ENCODE data around the gene PDPK1. TPM values are rescaled to one million over a fixed set of nuclear protein-coding genes. Genes with fewer than 3 reads are reported as not detected.

Gene PDPK1
- total RNA-seq, result 10 to 100 TPM; 24.5 to 42.4 (median 34.7) TPM

DNA sequence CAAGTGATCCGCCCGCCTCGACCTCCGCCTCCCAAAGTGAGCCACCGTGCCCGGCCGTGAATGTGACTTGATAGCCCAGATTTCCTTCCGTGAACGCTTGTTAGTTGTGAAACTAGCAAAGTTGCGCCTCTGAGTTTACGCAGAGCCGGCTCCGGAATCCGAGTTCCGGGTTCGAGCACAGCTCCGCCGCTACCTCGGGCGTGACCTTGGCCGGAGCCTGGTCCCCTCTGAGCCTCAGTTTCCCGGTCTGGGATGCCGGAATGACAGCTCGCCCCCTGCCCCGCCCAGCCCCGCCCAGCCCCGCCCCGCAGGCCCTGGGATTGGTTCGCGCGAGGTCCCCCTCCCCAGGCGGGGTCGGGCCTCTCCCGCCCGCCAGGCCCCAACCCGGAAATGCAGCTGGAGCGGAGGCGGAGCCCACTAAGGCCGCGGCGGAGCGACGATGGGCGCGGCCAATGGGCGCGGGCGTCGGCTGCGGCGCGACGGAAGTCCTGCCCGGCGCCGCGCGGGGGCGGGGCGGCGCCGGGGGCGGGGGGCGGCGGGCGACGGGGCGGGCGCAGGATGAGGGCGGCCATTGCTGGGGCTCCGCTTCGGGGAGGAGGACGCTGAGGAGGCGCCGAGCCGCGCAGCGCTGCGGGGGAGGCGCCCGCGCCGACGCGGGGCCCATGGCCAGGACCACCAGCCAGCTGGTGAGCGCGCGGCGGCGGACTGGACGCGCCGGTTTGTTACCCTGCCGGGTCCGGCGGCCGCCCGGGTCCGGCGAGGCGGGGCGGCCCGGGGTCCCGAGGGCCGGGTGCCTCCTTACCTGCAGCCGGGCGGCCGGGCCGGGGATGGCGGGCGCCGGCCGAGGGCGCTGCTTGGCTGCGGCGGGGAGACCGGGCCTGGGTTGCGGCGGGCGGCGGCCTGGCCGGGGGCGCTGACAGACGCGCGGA lies at the start of gene PDPK1:
TSS of gene PDPK1 (plus strand) at position 571 of the 929 bp plus-strand sequence. CDS start at position 663, 92 bp downstream.
- Histone ChIP-seq H3K4me3 (peak within 1 kb of the TSS; percentile 52 to 81 (median 72)), H3K9me3 (no peaks in the 10 kb centered on the region), H3K4me1 (peaks cover 25 to 38% of the 10 kb centered on the region in 2 donors), H3K27ac (peak within 1 kb of the TSS; percentile 74 to 95 (median 92)), H3K36me3 (no peaks in the 10 kb centered on the region), H3K27me3 (no peaks in the 10 kb centered on the region)
- in situ Hi-C loops (cut with MboI; ENCODE audit: low sequenced_read_pairs in 4 of 4), result no loop called here
- ATAC-seq, result peak; percentile 79 to 86
- intact Hi-C loops (cut with DNase I; ENCODE audit: low total_unique reads), result loop anchor here (10.0 kb wide), 4 partner anchors 57 to 593 kb away; partner anchors contain the start of genes MSRB1 and ZNF598
- TF ChIP-seq POLR2A (IDR thresholded peaks at IDR 0.05), result peak; percentile 49 to 78
- TF ChIP-seq, protein P1, sequence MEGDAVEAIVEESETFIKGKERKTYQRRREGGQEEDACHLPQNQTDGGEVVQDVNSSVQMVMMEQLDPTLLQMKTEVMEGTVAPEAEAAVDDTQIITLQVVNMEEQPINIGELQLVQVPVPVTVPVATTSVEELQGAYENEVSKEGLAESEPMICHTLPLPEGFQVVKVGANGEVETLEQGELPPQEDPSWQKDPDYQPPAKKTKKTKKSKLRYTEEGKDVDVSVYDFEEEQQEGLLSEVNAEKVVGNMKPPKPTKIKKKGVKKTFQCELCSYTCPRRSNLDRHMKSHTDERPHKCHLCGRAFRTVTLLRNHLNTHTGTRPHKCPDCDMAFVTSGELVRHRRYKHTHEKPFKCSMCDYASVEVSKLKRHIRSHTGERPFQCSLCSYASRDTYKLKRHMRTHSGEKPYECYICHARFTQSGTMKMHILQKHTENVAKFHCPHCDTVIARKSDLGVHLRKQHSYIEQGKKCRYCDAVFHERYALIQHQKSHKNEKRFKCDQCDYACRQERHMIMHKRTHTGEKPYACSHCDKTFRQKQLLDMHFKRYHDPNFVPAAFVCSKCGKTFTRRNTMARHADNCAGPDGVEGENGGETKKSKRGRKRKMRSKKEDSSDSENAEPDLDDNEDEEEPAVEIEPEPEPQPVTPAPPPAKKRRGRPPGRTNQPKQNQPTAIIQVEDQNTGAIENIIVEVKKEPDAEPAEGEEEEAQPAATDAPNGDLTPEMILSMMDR (IDR thresholded peaks at IDR 0.05 in 4 of 5, conservative IDR thresholded peaks at IDR 0.05 in 1 of 5), result peak in 1 of 5 experiments; percentile 15
- peak; percentile 90 to 94 for DNase-seq

DNA sequence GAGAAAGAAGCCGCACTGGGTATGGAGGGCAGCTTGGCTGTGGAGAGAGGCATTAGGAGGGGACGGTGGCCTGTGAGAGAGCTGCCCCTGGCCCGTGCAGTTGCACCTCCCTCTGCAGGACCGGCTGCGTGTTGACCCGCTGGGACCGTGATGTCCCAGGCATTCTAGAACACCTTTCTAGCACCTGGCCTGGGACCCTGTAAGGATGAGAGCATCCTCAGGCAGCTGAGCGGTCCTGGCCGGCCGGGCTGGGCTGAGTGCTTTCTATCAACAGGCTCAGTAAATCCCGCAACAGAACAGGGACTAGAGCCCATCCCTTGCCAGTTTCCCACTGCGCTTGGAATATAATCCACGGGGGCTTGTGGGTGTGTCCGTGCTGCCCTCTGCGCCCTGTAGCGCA lies 48.2 kb upstream of the PDPK1 start:
- ATAC-seq (no peak), DNase-seq (no peak)
- Histone ChIP-seq H3K27me3 (no peaks in the 10 kb centered on the region), H3K9me3 (no peaks in the 10 kb centered on the region), H3K4me1 (peaks cover 9 to 27% of the 10 kb centered on the region in 2 donors), H3K4me3 (no peak overlapping the region), H3K36me3 (no peaks in the 10 kb centered on the region), H3K27ac (no peak overlapping the region)
- TF ChIP-seq, protein P1 (IDR thresholded peaks at IDR 0.05 in 4 of 5, conservative IDR thresholded peaks at IDR 0.05 in 1 of 5), result no peak
- no peak for TF ChIP-seq POLR2A (IDR thresholded peaks at IDR 0.05)
- intact Hi-C loops (cut with DNase I; ENCODE audit: low total_unique reads) (loop anchor here (10.0 kb wide), 1 partner anchor 65 kb away; the partner anchor contains the start of gene CCNF), in situ Hi-C loops (cut with MboI; ENCODE audit: low sequenced_read_pairs in 4 of 4) (loop anchor here in 1 of 4 donors (25.0 kb wide), 1 partner anchor 152 kb away; the partner anchor contains the start of gene ABCA3)

DNA sequence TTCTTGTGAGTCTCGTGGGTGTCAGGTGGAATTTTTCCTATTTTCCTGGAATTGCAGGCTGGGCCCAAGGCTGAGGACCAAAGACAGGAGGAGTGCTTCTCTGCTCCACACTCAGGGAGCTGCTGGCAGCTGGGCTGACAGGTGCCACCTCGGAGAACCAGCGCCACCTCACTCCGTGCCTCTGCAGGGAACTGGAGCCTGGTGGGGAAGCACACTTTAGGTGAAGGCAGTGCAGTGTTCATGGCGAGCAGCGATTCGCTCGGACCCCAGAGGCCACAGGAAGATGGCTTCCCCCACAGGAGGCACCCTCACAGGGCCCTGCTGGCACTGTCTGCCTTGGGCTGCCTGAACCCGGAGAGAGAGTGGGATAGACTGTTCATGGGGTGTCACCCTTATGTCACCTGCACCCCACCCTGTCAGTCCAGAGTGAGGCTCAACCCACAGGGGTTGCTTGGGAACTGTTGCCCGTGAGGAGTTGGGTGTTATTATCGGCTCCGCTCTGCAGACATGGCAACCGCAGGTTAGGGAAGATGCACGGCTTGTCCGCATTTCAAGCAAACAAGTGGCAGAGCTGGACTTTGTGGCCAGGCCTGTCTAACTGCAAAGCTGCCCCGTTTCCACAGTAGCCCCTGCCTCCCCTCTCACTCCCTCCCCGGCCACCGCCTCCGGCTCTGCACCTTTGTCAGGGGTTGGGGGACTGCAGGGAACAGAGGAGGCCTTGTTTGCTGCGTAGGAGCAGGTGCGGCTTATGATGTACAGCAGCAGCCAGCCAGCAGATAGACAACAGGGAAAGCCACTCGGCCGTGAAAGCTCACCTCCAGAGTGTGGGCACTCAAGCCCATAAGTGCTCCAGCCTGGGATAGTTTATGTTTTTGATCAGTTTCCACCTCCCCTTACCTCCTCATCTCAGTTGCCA lies 47.4 kb upstream of the PDPK1 start:
- in situ Hi-C loops (cut with MboI; ENCODE audit: low sequenced_read_pairs in 4 of 4) (loop anchor here in 3 of 4 donors (5.0 to 25.0 kb wide), 3 partner anchors 143 to 153 kb away; partner anchors contain the start of gene ABCA3 (in 2 of the 3)), intact Hi-C loops (cut with DNase I; ENCODE audit: low total_unique reads) (no loop called here)
- no peak overlapping the region for H3K4me3 ChIP-seq
- no peaks in the 10 kb centered on the region for H3K36me3 ChIP-seq
- H3K27ac ChIP-seq, result no peak overlapping the region
- H3K27me3 ChIP-seq, result no peaks in the 10 kb centered on the region
- no peaks in the 10 kb centered on the region for H3K9me3 ChIP-seq
- H3K4me1 ChIP-seq, result peaks cover 0 to 20% of the 10 kb centered on the region in 2 donors
- no peak for TF ChIP-seq POLR2A (IDR thresholded peaks at IDR 0.05)
- TF ChIP-seq, protein P1 (IDR thresholded peaks at IDR 0.05 in 4 of 5, conservative IDR thresholded peaks at IDR 0.05 in 1 of 5), result no peak
- ATAC-seq (no peak), DNase-seq (no peak)

DNA sequence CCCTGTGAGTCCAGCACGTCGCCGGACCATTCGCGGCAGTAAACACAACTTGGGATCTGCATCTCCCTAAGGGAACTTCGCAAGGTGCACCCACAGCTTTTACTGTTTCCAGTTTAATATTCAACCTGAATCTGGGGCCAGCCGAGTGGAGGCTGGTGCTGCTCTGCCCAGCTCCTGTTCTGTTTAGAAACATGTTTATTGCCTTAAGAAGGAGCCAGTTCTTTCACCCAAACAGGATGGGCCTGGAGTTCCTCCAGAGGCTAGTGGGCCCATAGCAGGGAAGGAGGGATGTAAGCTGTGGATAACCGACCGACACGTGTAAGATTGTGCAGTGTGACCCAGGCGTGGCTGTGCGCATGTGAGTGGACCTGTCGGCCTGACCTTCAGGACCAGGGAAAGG lies 45.5 kb upstream of the PDPK1 start:
- no peak overlapping the region for H3K27ac ChIP-seq
- no peaks in the 10 kb centered on the region for H3K27me3 ChIP-seq
- no peak for TF ChIP-seq POLR2A (IDR thresholded peaks at IDR 0.05)
- TF ChIP-seq, protein P1 (IDR thresholded peaks at IDR 0.05 in 4 of 5, conservative IDR thresholded peaks at IDR 0.05 in 1 of 5), result no peak
- peaks cover 3 to 11% of the 10 kb centered on the region in 2 donors for H3K4me1 ChIP-seq
- DNase-seq (no peak), ATAC-seq (no peak)
- H3K9me3 ChIP-seq, result no peaks in the 10 kb centered on the region
- in situ Hi-C loops (cut with MboI; ENCODE audit: low sequenced_read_pairs in 4 of 4), result loop anchor here in 3 of 4 donors (5.0 to 25.0 kb wide), 3 partner anchors 145 to 155 kb away; partner anchors contain the start of gene ABCA3 (in 2 of the 3)
- no peaks in the 10 kb centered on the region for H3K36me3 ChIP-seq
- H3K4me3 ChIP-seq, result no peak overlapping the region
- intact Hi-C loops (cut with DNase I; ENCODE audit: low total_unique reads), result no loop called here

All from gastrocnemius medialis (tissue), 4 donors.